Erythroblast (primary cell): ENCODE results near the gene MYO18A.

ENCODE experiments used
- GATA1 ChIP-seq: IDR thresholded peaks from 2 replicates; pipeline ENCODE4 v1.6.1; 2011; ENCODE audit warnings: low read depth, mild to moderate bottlenecking, control low read depth, low read length, moderate library complexity
- POLR2A ChIP-seq: IDR thresholded peaks from 2 replicates; pipeline ENCODE4 v1.6.1; 2011; ENCODE audit warnings: mild to moderate bottlenecking, low read length

- no peak for TF ChIP-seq POLR2A
- no peak for TF ChIP-seq GATA1
Observed at GRCh38 chr17:29126268-29126930, 53.8 kb downstream of the MYO18A start.
